SKM-1 (cell line): ENCODE measurements around the gene SYTL3.

Source experiments
- DNase-seq: peaks from one replicate; lab custom pipeline; 2025; ENCODE audit not compliant: unreplicated experiment; lab: John Stamatoyannopoulos, UW

SYTL3 gene

DNA sequence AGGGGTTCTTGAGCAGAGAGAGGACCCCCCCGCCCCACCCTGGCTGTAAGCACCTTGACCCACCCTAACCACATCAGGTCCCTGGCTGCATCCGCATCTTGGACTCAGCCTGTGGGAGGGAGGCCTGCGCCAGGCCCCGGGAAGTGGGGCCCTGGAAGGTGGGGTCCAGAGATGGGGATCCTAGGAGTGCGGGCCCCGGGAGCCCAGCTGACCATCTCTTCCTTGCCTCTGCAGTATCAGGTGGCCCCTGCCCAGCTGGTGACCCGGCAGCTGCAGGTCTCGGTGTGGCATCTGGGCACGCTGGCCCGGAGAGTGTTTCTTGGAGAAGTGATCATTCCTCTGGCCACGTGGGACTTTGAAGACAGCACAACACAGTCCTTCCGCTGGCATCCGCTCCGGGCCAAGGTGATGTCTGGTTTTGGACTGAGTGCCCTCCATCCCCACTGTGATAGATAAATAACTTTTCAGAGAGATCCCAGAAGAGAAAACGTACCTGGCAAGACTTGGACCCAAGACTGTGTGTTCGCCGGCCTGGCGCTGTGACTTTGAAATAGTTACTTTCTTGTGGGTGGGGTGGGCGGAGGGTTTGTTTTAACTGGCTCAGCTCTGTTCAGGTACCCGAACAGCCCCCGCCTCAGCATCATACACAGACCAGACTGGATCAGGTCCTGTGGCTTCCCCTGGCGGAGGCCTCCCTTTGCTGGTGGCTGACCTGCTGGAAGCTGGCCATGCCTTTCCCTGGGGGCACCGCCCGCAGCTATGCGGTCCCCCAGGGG lies 107.3 kb downstream of the SYTL3 start:
- no peak for DNase-seq

DNA sequence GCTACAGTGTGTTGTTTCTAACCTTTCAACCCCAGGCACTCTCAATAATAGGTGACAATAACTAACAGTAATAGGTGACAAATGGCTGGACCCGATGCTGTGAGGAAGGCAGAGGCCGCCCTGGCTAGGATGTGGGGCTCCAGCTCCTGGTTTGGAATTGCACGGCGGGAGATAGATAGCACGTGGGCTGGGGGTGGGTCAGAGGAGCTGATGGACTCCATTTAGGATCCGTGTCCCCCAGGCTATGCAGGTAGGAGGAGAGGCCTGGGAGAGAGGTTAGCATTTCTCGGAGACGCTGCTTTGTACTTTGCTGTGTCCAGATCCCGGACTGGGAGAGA lies 107.9 kb downstream of the SYTL3 start:
- no peak for DNase-seq

DNA sequence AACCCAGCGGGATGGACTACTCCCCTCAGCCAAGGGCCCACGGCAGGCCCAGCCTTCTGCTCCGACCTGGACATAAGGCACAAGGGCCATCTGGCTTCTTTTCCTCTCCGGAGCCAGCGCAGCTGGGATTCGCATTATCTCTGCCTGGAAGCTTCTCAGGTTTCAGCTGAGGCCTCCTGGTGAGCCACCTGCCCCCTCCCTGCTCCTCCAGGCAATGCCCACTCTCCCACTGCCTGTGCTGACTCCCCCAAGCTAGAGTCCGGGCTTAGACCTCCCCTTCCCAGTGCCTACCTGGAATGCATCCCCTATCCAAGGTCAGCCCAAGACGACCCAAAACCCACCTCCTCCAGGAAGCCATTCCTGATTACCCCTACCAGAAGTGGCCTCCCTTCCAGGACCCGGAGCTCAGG lies 108.6 kb downstream of the SYTL3 start:
- DNase-seq: no peak

DNA sequence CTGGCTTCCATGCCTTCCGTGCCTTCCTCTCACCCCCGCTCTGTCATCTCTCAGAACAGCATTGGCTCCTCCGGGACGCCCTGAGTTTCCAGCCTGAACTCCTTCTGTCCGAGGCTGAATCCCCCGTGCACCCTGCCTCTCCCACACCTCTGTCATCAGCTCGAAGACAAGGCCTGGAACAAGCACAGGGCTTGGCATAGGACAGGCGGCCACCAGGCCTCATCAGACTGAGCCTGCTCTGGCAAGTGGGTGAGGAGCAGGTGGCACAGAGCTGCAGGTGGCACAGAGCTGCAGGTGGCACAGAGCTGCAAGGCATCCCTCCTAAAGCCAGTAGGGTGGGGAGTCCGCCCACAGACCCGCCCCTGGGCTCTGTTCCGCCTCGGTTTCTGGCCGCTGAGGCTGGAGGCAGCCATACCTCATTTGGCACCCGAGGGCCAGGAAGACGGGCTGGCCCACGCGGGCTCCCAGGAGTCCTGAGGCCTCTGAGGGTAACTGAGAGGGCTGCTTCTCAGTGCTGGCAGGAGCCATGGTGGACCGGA lies 109.2 kb downstream of the SYTL3 start:
- no peak for DNase-seq

DNA sequence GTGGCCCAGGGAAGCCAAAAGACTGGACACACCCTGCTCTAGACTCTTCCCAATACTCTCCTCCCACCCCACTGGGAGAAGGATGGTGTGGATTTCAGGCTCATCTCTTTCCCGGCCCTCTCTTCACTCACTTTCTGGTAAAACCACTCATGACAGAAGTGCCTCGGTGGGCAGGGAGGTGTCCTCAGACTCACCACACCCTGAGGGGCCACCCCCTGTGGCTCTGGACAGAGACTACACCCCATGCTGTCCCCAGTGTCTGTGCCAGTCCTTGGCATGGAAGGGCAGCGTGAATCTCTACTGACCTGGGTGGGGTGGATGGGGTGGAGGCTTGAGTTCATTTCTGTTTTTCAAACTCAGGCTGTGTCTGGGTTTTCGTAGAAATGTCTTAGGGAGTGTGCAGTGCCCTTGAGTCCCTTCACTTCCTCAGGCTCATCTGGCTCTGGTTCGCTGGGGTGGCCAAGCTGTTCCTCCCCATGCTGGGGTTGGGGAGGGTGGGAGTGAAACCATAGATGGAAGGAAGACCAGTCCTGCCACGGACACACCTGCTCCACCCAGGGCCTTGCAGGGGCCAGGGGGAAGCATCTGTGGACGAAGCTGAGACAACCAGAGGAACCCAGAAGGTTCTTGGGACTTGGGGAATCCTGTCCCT lies 110.2 kb downstream of the SYTL3 start:
- DNase-seq: no peak

DNA sequence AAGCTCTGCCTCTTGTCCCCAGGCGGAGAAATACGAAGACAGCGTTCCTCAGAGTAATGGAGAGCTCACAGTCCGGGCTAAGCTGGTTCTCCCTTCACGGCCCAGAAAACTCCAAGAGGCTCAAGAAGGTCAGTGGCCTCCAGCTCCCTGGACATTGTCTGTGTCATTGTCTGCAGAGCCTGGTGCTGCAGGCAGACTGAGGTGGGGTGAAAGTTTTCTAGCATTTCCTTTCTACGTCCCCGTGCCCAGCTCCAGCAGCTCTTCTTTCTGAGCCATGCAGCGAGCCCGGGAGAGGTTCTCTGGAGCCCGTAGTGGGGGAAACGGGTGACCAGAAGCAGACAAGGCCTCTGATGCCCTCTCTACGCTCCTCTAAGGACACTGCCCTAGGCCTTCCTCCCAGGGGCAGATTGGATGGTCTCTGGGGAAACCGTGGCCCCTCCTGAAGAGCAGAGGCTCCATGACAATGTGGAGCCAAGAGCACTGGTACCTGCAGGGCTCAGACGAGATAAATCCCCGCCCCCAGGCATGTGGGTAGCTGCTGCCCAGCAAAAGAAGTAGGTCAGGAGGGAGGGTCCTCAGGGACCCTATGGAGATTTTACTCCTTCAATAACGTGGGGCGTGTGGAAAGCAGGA lies 110.9 kb downstream of the SYTL3 start:
- DNase-seq: no peak

DNA sequence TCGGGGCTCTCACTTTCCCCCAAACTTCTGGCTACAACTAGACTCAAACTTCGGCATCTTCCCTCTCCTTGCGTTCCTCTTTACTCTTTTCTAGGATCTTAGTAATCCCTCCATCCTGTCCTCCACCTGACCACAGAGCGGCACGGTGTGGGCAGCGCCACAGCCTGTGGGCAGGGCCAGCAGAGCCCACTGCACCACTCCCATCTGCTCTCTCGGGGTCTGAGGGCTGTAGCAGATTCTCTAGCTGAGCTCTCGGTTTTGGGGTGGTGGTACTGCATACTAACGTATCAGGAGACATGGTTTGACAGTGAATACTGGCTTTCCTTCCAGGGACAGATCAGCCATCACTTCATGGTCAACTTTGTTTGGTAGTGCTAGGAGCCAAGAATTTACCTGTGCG lies 111.9 kb downstream of the SYTL3 start:
- no peak for DNase-seq

DNA sequence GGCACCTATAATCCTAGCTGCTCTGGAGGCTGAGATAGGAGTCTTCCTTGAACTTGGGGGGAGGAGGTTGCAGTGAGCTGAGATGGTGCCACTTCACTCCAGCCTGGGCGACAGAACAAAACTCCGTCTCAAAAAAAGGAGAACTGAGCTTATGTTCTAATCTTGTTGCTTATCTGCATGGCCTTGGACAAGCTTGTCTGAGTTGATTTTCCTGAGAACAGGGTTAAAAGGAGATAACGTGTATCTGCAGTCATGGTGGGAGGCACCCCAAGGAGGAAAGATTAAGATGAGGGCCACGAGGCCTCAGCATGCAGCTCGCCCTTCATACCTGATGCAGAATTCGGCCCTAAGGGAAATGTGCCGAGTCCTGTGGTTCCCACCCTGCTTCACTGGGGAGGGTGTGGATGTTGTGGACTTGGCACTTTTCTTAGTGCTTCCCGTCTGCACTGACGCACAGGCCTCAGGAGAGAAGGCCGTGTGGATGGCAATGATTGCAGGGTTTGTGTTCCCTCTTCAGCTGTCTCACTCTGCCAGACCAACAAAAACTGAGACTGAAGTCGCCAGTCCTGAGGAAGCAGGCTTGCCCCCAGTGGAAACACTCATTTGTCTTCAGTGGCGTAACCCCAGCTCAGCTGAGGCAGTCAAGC lies 113.1 kb downstream of the SYTL3 start:
- DNase-seq: no peak

DNA sequence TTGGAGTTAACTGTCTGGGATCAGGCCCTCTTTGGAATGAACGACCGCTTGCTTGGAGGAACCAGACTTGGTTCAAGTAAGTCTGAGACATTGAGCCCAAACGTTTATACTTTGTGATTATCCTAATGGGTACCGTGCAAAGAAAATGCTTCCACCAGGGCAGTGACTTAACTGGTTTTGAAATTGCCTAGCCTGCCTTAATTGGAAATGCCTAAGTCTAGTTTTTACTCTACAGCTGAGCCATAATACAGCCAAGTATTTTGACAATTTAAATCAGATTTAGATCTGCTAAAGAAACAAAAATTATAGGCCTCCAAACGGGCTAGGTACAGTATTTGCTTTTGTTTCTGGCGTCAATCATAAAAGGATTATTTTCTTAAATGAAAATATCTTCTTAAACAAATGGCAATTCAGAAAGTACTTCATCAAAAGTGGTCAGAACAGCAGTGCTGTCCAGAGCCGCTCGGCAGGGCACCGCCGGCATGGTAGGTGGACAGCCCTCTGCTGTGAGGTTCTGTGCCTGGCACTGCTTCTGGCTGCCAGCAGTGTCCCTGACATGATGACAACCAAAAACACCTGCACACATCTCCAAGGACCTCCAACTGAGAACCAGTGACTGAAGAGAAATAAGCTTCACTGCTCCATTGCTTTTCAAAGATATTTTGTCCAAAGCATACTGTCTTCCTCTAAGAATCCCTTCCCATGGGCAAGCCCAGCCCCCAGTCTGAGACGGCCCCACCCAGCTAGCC lies 113.8 kb downstream of the SYTL3 start:
- DNase-seq: no peak

DNA sequence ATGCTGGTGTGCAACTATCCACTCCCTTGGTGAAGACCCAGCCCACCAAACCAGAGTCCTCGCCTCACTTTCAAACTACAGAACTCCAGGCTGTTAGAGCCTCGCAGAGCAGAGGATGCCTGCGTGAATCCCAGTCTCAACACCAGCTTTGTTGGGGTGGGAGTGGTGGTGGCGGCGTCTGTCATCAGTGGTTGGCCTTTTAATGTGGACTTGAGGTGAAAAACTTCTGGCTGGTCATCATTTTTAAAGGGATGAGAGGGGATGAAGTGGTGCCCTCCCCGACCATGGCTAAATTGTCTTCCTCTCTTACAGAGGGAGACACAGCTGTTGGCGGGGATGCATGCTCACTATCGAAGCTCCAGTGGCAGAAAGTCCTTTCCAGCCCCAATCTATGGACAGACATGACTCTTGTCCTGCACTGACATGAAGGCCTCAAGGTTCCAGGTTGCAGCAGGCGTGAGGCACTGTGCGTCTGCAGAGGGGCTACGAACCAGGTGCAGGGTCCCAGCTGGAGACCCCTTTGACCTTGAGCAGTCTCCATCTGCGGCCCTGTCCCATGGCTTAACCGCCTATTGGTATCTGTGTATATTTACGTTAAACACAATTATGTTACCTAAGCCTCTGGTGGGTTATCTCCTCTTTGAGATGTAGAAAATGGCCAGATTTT lies 114.5 kb downstream of the SYTL3 start:
- DNase-seq: no peak

DNA sequence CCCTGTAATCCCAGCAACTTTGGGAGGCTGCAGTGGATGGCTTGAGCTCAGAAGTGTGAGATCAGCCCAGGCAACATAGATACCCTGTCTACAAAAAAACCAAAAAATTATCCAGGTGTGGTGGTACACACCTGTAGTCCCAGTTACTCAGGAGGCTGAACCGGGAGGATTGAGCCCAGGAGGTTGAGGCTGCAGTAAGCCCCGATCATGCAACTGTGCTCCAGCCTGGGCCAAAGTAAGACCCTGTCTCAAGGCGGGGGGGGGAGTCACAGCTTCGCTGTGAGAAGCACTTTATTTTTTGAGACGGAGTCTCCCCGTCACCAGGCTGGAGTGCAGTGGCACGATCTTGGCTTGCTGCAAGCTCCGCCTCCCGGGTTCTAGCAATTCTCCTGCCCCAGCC lies 115.1 kb downstream of the SYTL3 start:
- no peak for DNase-seq

DNA sequence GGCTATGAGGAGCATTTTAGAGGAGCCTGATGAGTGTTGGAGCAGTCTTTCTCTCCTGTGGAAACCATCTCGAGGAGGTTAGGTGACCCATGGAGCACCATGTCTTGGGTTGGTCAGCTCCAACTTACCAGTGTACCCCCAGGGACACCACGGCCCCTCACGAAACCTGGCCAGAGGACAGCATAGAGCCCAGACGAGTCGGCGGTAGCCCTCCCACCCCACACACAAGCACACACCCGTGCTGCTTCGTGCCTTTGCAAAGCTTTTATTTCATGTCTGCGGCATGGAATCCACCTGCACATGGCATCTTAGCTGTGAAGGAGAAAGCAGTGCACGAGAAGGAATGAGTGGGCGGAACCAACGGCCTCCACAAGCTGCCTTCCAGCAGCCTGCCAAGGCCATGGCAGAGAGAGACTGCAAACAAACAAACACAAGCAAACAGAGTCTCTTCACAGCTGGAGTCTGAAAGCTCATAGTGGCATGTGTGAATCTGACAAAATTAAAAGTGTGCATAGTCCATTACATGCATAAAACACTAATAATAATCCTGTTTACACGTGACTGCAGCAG lies 115.7 kb downstream of the SYTL3 start:
- DNase-seq: no peak

DNA sequence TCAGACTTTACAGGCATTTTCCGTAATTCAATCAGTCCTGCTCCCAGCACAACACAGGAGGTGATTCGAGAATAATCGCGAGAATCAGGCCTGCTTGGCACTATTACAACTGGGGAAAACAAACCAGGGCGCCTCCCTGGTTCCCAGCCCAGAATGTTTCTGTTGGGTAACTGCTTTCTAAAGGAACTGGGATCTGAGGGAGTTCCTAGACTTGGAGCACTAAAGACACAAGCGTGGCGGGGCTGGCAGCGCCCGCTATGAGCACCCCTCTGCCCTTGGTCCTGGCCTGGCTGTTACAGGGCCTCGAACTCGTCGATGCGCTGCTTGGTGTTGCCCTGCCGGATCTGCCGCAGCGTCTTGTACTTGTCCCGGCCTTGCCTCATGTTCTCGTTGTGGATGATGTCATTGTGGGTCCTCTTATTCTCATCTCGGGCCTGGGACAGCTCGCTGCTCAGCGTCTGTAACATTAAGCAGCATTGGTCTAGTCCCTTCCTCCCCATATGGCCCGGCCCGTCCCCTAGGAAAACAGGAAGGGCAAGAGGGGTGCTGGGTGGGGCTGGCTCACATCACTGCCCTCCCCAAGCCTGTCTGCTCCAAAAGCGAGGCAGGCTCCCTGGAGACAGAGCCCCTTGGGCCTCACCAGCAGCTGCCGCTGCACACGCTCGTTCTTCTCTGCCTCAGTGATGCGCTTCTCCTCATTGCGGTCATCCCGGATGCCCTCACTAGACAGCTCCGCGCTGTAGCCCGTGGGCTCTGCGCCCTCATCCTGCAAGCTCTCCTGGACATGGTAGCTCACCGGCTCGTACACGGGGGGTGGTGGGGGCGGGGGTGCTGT lies 117.0 kb downstream of the SYTL3 start:
- DNase-seq: no peak

DNA sequence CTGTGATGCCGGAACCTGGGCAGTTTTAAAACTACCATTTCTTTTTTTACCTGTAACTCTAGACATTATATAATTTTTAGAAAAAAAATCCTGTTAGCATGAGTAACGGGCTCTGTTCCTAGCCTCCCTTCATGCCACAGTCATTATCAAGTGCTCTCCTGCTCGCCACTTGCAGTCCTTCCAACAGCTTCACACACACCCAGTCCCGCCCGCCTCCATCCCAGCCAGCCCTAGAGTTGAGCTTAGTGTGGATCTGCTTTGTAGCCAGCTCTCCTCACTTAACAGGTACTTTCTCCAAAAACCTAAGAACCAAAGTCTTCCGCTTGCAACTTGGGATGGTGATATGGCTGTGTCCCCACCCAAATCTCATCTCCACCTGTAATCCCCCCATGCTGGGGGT lies 117.9 kb downstream of the SYTL3 start:
- DNase-seq: no peak

DNA sequence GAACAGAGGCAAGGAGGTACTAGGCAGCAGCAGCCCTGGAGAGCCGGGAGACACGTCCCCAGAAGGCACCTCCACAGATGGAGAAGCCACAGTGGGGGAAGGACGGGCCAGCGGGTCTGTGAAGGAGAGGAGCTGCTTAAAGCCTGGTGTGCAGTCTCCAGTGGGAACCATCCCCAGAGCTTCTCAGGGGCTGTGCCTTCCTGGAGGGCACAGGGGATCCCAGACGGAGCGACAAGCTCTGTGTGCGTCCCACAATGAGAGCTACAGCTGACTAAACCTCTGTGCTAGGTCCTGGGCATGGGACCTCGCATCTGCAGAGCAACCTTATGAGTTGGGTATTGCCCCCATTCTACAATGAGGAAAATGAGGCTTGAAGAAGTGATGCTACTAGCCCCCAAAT lies 118.6 kb downstream of the SYTL3 start:
- DNase-seq: no peak

DNA sequence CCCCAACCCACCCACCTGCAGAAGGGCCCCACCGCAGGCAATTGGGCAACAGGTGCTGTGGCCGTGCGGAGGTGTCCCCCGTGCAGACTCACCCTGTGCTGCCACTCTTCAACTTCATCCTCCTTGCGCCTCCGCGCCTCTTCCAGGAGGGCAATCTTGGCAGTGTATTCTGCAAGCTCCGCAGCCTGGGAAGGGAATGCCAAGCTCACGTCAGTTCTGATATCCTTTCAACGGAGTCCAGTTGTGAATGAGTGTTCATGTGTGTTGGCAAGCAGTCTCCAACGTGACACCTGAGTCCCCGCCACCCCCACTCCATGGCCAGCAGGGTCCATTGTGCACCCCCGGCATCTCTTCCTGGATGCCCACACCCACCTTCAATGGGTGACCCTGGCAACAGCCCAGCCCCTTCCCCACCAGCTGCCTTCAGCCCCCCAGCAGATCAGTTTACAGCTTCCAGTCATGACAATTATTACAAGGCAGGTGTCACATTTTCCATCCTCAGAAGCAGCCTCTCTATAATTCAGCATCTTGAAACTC lies 119.4 kb downstream of the SYTL3 start:
- DNase-seq: no peak

DNA sequence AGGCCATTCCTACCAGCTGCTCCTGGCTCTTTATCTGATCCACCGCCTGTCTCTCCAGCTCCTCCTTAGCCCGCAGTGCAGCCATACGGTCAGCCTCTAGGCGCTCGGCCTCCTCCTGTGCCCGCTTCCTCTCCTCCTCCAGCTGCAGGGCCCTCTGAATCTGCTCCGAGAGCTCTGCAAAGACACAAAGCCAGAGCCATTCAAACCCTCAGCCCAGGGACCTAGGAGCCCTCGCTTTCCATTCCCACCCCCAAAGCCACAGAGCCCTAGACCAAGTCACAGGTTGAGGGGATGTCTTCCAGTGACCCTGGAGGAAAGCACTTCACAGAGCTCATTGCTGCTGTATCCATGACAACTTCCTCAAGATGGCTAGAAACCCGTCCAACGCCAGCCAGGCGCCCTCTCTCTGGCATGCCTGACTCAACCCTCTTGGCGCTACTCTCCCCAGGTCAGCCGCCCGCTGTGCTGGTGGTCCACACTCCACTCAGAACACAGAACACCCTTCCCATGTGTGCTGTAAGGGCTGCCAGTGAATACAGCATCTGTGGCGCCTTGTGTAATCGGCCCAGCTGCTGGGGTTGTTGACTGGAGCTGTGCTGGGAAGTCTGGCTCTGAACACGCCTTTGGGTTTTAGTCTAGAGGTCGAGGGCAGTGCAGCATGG lies 120.0 kb downstream of the SYTL3 start:
- no peak for DNase-seq

DNA sequence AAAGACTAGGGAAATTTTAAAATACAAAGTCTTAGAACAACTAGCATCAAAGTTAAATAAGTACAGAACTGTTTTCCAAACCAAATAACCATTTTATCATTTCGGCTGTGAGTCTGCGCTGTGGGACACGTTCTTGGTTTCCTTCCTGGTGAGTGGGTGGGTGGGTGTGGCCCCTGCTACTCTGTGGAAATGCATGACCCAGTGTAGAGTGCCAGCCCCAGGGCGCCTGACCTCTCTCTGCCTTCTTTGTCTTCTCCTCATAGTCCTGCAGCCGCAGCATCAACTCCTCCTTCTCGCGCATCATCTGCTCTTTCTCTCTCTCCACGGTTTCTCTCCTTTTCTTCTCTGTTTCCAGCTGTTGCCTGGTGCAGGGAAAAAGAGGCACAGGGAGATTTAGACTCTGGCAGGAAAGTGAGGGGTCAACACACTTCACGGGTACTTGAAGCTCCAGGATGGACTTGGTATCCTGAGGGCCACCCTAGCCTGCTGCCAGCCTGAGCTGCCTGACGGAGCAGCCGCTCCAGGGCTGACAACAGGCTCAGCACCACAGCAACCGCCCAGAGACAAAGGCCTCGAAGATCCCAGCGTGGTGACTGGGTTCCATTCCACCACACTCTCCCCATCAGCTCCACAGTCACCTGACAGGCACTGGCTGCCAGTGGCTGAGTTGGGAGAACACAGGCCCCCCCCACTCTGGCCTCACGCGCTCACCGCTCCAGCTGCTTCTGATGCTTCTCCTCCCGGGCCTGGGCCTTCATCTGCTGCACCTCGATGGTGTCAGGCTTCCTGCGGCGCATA lies 120.9 kb downstream of the SYTL3 start:
- no peak for DNase-seq
